Immature natural killer cell (primary cell): ENCODE results near the gene NUP205. TPM values are rescaled to one million over a fixed set of nuclear protein-coding genes. Genes with fewer than 3 reads are reported as not detected.

Experiments used
- DNase-seq, 3 donors: peaks; one replicate each; pipeline ENCODE4 v3.0.0; 2022; ENCODE audit warnings: mixed read lengths in 1 of 3
- H3K27ac Mint-ChIP-seq, 6 donors: one replicate each; pipeline ENCODE4 v1.8.0; 2020; ENCODE audit warnings: mixed read lengths in 6 of 6, mild to moderate bottlenecking in 5 of 6, inconsistent platforms in 4 of 6, moderate library complexity in 3 of 6
- H3K27me3 Mint-ChIP-seq, 3 donors: one replicate each; pipeline ENCODE4 v1.8.0; 2020 to 2021; ENCODE audit warnings: low read depth in 3 of 3, mild to moderate bottlenecking in 3 of 3, mixed read lengths in 3 of 3, moderate library complexity in 3 of 3, inconsistent platforms in 1 of 3
- H3K36me3 Mint-ChIP-seq, 3 donors: one replicate each; pipeline ENCODE4 v1.8.0; 2020; ENCODE audit warnings: mixed read lengths in 3 of 3, inconsistent platforms in 2 of 3, mild to moderate bottlenecking in 2 of 3
- H3K4me1 Mint-ChIP-seq, 2 donors: one replicate each; pipeline ENCODE4 v1.8.0; 2020; ENCODE audit warnings: inconsistent platforms in 2 of 2, mild to moderate bottlenecking in 2 of 2, mixed read lengths in 2 of 2, moderate library complexity in 1 of 2
- H3K4me3 Mint-ChIP-seq, 5 donors: one replicate each; pipeline ENCODE4 v1.8.0; 2020; ENCODE audit warnings: mild to moderate bottlenecking in 5 of 5, mixed read lengths in 5 of 5, inconsistent platforms in 3 of 5, moderate library complexity in 3 of 5
- H3K9me3 Mint-ChIP-seq, 6 donors: one replicate each; pipeline ENCODE4 v1.8.0; 2020; ENCODE audit warnings: mild to moderate bottlenecking in 6 of 6, mixed read lengths in 6 of 6, inconsistent platforms in 4 of 6, moderate library complexity in 3 of 6
- polyA plus RNA-seq, 3 donors: library from polyadenylated mRNA; unstranded; fragments of 300-500 nt; fragmentation: Illumina TruSeq; gene quantifications; one replicate each; pipeline ENCODE4 v1.2.3, GENCODE V29; 2021

Gene NUP205, protein sequence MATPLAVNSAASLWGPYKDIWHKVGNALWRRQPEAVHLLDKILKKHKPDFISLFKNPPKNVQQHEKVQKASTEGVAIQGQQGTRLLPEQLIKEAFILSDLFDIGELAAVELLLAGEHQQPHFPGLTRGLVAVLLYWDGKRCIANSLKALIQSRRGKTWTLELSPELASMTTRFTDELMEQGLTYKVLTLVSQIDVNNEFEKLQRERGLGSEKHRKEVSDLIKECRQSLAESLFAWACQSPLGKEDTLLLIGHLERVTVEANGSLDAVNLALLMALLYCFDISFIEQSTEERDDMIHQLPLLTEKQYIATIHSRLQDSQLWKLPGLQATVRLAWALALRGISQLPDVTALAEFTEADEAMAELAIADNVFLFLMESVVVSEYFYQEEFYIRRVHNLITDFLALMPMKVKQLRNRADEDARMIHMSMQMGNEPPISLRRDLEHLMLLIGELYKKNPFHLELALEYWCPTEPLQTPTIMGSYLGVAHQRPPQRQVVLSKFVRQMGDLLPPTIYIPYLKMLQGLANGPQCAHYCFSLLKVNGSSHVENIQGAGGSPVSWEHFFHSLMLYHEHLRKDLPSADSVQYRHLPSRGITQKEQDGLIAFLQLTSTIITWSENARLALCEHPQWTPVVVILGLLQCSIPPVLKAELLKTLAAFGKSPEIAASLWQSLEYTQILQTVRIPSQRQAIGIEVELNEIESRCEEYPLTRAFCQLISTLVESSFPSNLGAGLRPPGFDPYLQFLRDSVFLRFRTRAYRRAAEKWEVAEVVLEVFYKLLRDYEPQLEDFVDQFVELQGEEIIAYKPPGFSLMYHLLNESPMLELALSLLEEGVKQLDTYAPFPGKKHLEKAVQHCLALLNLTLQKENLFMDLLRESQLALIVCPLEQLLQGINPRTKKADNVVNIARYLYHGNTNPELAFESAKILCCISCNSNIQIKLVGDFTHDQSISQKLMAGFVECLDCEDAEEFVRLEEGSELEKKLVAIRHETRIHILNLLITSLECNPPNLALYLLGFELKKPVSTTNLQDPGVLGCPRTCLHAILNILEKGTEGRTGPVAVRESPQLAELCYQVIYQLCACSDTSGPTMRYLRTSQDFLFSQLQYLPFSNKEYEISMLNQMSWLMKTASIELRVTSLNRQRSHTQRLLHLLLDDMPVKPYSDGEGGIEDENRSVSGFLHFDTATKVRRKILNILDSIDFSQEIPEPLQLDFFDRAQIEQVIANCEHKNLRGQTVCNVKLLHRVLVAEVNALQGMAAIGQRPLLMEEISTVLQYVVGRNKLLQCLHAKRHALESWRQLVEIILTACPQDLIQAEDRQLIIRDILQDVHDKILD (N-terminal part only)
- polyA plus RNA-seq: 10 to 100 TPM in 2 of 3 donors, 1 to 10 TPM in 1; 7.3 to 29.7 (median 15.5) TPM

GRCh38 chr7:135557455-135558336 is at the start of gene NUP205:
TSS of gene NUP205 (plus strand) at chr7:135557917. CDS start at chr7:135557945, 28 bp downstream.
- Mint-ChIP-seq H3K36me3 (peaks cover 0 to 4% (median 0%) of the 10 kb centered on the region in 3 donors), H3K27ac (peak within 1 kb of the TSS in 1 of 6 donors; percentile 70), H3K9me3 (no peaks in the 10 kb centered on the region), H3K4me3 (peak within 1 kb of the TSS in 2 of 5 donors; percentile 2 to 26), H3K4me1 (peaks cover 8 to 10% of the 10 kb centered on the region in 2 donors), H3K27me3 (peaks cover 0 to 2% (median 1%) of the 10 kb centered on the region in 3 donors)
- peak; percentile 86 to 88 (median 87) for DNase-seq

- DNase-seq: peak; percentile 32 to 39 (median 37)
- peaks cover 0 to 3% (median 0%) of the 10 kb centered on the region in 3 donors for H3K27me3 Mint-ChIP-seq
- no peaks in the 10 kb centered on the region for H3K36me3 Mint-ChIP-seq
- peaks cover 5 to 12% of the 10 kb centered on the region in 2 donors for H3K4me1 Mint-ChIP-seq
- H3K4me3 Mint-ChIP-seq: no peak overlapping the region
- no peak overlapping the region for H3K27ac Mint-ChIP-seq
- H3K9me3 Mint-ChIP-seq: no peaks in the 10 kb centered on the region
Measured at GRCh38 chr7:135508883-135509588, 48.7 kb upstream of the NUP205 start.

- Mint-ChIP-seq H3K4me3 (no peak overlapping the region), H3K27ac (no peak overlapping the region), H3K27me3 (peaks cover 0 to 2% (median under 1%) of the 10 kb centered on the region in 3 donors), H3K4me1 (peaks cover 4 to 12% of the 10 kb centered on the region in 2 donors), H3K36me3 (no peaks in the 10 kb centered on the region), H3K9me3 (no peaks in the 10 kb centered on the region)
- no peak for DNase-seq
Measured at GRCh38 chr7:135509589-135509838, 48.2 kb upstream of the NUP205 start.

DNA sequence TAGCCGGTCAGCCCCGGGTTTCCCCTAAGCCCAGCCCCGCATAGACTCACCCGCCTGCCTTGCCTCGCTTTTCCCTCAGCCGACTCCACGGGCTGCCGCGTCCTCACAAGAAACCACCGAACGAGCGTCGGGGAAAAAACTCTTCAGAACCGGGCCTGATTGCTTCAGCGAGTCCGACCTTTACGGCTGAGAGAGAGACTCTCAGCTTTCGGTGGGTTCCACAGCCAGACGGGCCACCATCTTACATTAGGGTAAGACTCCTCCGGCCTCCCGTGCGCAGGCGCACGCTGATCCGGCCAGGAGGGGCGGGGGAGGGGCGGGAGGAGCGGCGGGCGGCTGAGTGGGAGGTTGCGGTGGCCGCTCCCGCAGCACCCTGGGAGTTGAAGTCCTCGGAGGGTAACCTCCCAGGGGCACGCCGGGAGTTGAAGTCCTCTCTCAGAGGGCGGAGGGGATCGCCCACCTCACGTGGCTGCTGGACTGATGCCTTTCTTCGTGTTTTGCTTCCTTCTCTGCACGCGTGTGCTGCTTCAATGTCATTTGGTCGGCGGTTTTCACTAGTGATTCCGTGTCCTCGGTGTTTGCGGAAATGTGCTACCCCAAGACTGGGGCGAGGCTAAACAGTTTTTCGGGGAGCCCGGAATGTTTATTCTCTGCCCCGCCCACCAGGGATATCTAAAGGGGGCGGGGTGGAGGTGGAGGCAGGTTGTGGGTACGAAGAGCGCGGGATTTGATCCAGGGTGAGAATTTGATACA is 47.7 kb upstream of the NUP205 start, which contains the start of gene CNOT4:
CNOT4 (minus strand) TSS at position 264 of the 753 bp plus-strand sequence. CDS start 71,771 bp downstream, outside the sequence.
- Mint-ChIP-seq H3K4me3 (no peak within 1 kb of the TSS), H3K4me1 (peaks cover 4 to 10% of the 10 kb centered on the region in 2 donors), H3K36me3 (no peaks in the 10 kb centered on the region), H3K27me3 (peaks cover 0 to 2% (median 2%) of the 10 kb centered on the region in 3 donors), H3K27ac (no peak within 1 kb of the TSS), H3K9me3 (no peaks in the 10 kb centered on the region)
- DNase-seq: peak; percentile 90 to 92 (median 91)

DNA sequence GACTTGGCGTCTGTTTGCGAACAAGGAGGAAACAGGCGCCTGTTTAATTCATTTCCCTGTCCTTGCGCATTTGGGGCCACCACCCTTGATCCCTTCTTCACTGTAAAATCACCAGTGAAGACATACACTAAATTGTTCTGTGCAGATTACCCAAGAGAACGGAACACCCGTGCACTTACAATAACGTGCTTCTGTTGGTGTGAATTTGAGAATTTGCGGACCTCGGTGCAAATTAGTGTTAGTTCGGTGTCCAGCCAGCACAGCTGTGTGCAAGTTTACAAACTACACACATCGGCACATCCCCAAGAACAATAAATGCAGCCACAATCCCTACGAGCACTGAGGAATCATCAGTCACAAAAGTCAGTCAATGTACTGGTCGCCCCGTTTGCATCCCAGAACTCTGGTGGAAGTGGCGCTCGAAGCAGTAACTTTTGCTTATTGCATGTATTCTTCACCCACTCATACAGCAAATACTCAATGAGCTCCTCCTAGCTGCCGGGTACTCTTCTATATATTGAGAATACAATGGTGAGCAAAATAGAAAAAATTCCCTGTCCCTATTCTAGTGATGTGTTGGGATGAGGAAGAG is 47.0 kb upstream of the NUP205 start:
- no peak overlapping the region for H3K4me3 Mint-ChIP-seq
- no peak for DNase-seq
- H3K4me1 Mint-ChIP-seq: peaks cover 4 to 10% of the 10 kb centered on the region in 2 donors
- no peaks in the 10 kb centered on the region for H3K9me3 Mint-ChIP-seq
- H3K27ac Mint-ChIP-seq: no peak overlapping the region
- H3K27me3 Mint-ChIP-seq: peaks cover 0 to 2% (median 2%) of the 10 kb centered on the region in 3 donors
- no peaks in the 10 kb centered on the region for H3K36me3 Mint-ChIP-seq

DNA sequence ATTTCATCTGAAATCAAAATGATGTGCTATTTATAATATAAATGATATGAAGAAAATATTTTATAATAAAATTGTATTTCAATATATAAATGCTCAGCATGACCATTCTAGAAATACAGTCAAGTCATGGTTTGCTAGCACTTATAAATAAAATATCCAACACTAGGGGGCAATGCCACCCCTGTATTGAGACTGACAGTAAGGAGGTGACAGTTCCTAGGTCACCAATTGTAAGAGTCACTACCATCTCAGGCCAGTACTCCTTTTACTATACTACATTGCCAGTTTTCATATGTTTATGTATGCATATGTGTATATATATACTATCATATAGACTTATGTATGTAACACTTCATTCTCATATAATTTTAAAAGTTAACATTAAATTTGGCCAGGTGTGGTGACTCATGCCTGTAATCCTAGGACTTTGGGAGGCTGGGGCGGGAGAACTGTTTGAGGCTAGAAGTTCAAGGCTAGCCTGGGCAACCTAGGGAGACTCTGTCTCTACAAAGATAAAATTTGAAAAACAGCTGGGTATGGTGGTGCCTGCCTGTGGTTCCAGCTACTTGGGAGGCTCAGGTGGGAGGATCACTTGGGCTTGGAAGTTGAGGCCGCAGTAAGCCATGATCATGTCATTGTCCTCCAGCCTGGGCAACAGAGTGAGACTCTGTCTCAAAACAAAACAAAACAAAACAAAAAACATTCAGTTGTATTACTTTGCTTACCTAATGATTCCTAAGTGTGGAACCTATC is 45.4 kb upstream of the NUP205 start:
- Mint-ChIP-seq H3K27ac (no peak overlapping the region), H3K4me1 (peaks cover 0 to 2% of the 10 kb centered on the region in 2 donors), H3K27me3 (peaks cover 2% of the 10 kb centered on the region in 3 donors), H3K36me3 (no peaks in the 10 kb centered on the region), H3K9me3 (no peaks in the 10 kb centered on the region), H3K4me3 (no peak overlapping the region)
- DNase-seq: peak; percentile 50 to 62 (median 53)

GRCh38 chr7:135514856-135515255 is 42.9 kb upstream of the NUP205 start:
- no peaks in the 10 kb centered on the region for H3K36me3 Mint-ChIP-seq
- H3K4me3 Mint-ChIP-seq: no peak overlapping the region
- no peak overlapping the region for H3K27ac Mint-ChIP-seq
- H3K9me3 Mint-ChIP-seq: no peaks in the 10 kb centered on the region
- no peak for DNase-seq
- no peaks in the 10 kb centered on the region for H3K4me1 Mint-ChIP-seq
- H3K27me3 Mint-ChIP-seq: peaks cover 2% of the 10 kb centered on the region in 3 donors

GRCh38 chr7:135517060-135517459 is 40.7 kb upstream of the NUP205 start:
- H3K27ac Mint-ChIP-seq: no peak overlapping the region
- no peaks in the 10 kb centered on the region for H3K9me3 Mint-ChIP-seq
- no peak overlapping the region for H3K4me3 Mint-ChIP-seq
- DNase-seq: no peak
- no peaks in the 10 kb centered on the region for H3K4me1 Mint-ChIP-seq
- no peaks in the 10 kb centered on the region for H3K36me3 Mint-ChIP-seq
- peaks cover 2% of the 10 kb centered on the region in 3 donors for H3K27me3 Mint-ChIP-seq

- Mint-ChIP-seq H3K9me3 (peaks cover 0 to 2% (median 0%) of the 10 kb centered on the region in 6 donors), H3K27ac (no peak overlapping the region), H3K36me3 (no peaks in the 10 kb centered on the region), H3K4me1 (no peaks in the 10 kb centered on the region), H3K27me3 (peaks cover under 1 to 2% (median 2%) of the 10 kb centered on the region in 3 donors), H3K4me3 (no peak overlapping the region)
- no peak for DNase-seq
Measured at GRCh38 chr7:135518748-135519147, 39.0 kb upstream of the NUP205 start.

DNA sequence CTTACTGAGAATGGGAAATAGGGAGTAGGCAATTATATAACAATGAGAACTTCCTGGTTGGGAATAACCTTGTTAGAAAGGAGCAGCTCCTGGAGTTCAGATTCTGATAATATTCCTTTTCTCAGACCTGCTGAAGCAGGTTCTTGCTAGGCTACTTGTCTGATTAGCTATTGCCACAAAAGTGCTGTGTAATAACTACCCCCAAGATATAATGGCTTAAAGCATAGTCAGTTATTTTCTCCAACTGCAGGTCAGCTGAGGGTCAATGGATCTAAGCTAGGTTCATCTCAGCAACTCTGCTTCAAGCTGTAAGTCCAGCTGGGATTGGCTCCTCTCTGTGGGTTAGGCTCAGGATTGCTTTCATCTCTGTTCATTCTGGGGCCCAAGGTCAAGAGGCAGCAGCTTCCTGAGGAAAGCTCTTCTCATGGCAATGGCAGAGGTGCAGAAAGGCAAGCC is 38.5 kb upstream of the NUP205 start:
- Mint-ChIP-seq H3K36me3 (no peaks in the 10 kb centered on the region), H3K27me3 (peaks cover 0 to 2% (median 2%) of the 10 kb centered on the region in 3 donors), H3K4me1 (no peaks in the 10 kb centered on the region), H3K4me3 (no peak overlapping the region), H3K27ac (no peak overlapping the region), H3K9me3 (peaks cover 0 to 2% (median 0%) of the 10 kb centered on the region in 6 donors)
- DNase-seq: no peak

DNA sequence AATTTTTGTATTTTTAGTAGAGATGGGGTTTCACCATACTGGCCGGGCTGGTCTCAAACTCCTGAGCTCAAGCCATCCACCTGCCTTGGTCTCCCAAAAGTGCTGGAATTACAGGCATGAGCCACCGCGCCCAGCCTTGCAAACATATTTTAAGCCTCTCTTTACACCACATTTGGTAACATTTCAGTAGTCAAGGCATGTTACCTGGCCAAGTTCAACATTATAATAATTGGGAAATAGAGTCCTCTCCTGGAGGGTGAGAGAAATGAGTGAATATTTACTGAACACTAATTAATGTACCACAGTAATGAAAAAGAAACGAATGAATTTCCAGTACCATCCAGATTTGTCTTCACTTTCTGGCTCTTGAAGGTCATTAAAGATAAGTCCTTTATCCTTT is 37.8 kb upstream of the NUP205 start:
- Mint-ChIP-seq H3K4me3 (no peak overlapping the region), H3K36me3 (no peaks in the 10 kb centered on the region), H3K27me3 (peaks cover 0 to 2% (median 2%) of the 10 kb centered on the region in 3 donors)

More for the DNA sequence above, 37.8 kb upstream of the NUP205 start:
- no peak for DNase-seq
- Mint-ChIP-seq H3K4me1 (no peaks in the 10 kb centered on the region), H3K9me3 (peaks cover 0 to 2% (median 0%) of the 10 kb centered on the region in 6 donors), H3K27ac (no peak overlapping the region)
